CD4-positive, alpha-beta T cell treated with Interleukin-4 for 1 hour (primary cell): ENCODE data around the gene SND1.

ENCODE experiments used
- DNase-seq, 2 donors: peaks; one replicate each; pipeline ENCODE4 v3.0.0-alpha.2; 2020 to 2022

SND1 gene

DNA sequence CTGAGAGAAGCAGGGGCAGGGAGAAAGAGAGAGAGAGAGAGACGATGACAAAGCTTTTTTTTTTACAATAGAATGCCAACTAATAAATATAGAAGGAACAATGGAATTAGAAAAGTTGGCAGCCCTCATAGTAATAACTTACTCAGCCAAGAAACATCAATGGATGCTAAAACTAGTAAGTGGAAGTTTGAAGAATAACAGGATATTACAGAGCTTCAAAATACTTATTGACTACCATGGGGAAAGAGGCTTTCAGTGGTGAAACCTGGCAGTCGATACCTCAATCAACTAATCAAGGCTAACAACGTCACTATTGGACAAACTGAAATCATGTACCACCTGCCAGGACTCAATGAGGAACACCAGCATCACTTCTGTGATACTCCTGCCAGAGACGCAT lies 479.7 kb downstream of the SND1 start:
- DNase-seq: no peak

DNA sequence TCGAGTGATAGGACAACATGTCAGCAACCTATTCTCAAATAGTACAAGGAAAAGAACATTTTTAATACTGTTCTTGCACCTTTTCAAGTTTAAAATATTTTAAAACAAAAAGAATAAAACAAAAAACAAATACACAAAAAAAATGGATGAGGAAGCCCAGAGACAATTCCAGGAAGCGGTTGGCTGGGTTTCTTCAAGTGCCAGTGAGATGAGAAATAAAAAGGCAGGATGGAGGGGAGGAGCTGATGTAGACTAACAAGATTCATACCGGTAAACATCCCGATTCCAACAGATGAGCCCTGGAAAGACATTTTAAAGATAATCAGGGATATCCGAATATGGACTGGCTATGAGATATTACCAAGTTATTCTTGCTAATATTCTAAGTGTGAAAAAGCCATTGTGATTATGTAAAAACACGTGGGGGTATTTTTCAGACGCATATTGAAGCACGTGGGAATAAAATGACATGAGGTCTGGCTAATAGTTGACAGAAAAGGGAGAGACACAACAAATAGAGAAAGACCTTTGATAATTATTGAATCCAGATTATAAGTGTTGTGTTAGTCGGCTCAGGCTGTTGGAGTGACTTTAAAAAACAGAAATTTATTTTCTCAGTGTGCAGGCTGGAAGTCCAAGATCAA lies 480.6 kb downstream of the SND1 start:
- no peak for DNase-seq

DNA sequence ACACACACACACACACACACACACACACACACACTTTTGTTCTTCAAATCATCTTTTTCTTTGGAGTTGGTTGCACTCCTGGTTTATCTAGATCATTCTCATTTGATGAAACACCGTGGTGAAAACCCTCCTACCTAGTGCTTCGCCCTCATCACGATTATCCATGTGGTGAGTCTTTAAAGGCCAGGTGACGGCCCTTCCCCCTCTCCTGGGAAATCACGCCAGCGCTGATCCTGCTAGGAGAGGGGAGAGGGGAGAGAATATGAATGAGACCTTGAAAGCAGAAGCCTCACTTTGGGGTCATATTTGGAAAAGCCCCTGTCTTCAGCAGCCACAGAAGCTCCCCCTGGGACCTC lies 483.1 kb downstream of the SND1 start:
- DNase-seq: no peak

DNA sequence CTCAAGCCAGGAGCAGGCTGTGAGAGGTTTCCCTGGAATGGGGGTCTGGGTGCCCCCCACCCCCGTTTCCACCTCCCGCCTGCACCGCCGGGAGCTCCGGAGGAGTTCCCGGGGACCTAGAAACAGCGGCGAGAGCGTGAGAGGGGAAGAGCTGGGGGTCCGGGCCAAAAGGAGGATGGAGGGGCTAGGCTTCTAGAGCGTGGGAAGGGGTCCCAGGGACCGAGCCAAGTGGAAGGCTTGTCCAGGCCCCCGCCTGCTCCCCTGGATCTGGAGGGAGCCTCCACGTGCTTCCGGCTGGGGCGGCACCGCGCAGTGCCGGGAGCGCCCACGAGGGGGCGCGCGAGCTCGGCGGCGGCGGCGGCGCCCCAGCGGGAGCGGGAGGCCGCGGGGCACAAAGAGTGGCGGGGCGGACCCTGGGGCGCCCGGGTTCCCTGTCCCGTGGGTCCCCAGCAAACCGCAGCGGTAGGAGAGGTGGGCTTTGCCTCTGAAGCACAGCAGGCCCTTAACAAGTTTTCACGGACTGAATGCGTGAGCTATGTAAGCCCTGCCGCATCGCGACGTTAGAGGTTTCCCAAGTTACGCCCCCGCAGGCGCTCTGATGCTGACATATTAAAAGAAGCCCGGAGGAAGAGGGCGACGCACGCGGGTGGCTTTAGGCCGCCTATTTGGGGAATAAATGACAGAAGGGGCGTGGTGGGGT lies 483.7 kb downstream of the SND1 start:
- peak; percentile 47 for DNase-seq

DNA sequence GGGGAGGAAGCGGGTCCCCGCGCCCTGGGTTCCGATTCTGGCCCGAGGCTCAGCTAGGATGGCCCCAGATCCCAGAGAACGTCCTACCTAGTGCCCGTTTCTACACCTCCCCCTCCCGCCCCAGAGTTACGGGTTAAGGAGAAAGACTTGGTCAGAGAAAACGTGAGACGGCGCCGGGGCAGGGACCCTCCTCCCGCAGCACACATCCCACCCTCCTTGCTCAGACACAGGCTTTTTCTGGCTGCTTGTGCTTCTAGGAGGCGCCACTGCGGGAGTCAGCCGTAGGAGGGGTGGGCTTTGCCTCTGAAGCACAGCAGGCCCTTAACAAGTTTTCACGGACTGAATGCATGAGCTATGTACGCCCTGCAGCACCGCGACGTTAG lies 484.2 kb downstream of the SND1 start:
- no peak for DNase-seq

DNA sequence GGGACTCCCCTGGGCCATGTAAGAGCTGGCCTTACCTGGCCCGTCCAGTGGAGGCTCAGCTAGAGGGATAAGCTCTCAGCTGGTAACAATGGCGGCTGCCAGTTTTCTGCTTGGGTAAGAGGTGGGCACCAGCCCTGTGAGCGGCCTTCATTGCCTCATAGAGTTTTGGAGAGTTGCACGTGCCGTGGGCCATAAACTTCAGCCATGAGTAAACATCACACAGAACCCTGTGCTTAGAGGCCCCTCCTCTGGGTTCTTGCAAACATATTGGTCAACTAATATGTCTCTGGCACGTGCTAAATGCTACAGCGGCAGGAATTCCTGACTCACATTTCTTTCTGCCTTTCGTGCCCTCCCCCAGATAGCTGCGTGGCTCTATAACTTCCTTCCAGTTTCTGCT lies 485.2 kb downstream of the SND1 start:
- DNase-seq: peak in 1 of 2 donors; percentile 42

DNA sequence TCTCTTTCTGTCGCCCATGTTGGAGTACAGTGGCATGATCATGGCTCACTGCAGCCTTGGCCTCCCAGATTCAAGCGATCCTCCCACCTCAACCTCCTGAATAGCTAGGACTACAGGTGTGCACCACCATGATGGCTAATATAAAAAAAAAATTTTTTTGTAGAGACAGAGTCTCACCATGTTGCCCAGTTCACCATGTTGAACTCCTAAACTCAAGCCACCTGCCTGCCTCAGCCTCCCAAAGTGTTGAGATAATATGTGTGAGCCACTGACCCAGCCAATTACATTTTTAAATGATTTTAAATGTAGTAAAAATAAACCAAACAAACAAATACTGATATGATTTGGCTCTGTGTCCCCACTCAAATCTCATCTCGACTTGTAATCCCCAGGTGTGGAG lies 487.4 kb downstream of the SND1 start:
- no peak for DNase-seq

DNA sequence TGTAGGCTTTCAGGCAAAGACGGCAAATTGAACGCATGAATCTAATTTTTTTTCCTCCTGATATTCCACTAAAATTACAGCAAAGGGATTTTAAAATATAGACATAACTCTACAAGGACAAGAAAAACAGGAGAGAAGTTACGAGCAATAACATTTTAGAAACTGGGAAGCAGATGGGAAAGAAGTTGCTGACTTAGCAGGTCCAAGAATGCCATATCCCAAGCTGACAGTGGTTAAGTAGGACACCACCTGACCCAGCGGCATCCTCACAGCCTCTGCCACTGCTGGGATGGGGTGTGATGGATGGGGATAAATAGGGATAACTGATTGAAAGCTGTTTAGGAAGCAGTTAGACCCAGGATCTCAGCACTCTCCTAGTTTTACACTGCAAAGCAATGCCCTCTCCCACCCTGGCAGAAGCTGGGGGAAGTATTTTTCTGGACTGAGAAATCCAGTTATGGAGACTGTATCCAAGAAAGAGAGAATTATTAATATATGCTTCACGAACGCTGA lies 489.7 kb downstream of the SND1 start:
- DNase-seq: no peak
